ENCODE data around the gene CNGA3.

Gene CNGA3

DNA sequence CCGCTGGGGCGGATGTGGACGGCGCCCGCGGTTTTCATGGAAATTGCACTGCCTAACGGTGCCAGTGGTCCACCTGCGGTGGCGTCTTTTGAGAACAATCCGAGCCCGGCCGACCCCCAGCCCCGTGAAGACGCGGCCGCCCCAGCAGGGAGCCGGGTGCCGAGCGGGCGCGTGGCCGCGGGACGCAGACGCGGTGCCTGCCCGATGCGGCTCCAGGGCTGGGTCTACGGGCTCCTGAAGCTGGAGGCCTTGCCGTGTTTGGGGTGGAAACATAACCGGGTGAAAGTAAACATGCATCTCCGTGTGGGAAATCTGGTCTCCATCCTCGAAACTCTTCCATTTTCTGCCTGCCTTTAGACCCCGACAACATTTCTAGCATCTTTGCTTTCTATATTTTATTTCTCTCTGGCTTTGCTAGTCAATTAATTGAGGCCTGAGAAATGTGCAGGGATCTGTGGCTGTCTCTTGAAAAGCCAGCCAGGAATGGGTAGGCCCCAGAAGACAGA lies 99.0 kb downstream of the CNGA3 start:
- DNase-seq, result peak; percentile 48

DNA sequence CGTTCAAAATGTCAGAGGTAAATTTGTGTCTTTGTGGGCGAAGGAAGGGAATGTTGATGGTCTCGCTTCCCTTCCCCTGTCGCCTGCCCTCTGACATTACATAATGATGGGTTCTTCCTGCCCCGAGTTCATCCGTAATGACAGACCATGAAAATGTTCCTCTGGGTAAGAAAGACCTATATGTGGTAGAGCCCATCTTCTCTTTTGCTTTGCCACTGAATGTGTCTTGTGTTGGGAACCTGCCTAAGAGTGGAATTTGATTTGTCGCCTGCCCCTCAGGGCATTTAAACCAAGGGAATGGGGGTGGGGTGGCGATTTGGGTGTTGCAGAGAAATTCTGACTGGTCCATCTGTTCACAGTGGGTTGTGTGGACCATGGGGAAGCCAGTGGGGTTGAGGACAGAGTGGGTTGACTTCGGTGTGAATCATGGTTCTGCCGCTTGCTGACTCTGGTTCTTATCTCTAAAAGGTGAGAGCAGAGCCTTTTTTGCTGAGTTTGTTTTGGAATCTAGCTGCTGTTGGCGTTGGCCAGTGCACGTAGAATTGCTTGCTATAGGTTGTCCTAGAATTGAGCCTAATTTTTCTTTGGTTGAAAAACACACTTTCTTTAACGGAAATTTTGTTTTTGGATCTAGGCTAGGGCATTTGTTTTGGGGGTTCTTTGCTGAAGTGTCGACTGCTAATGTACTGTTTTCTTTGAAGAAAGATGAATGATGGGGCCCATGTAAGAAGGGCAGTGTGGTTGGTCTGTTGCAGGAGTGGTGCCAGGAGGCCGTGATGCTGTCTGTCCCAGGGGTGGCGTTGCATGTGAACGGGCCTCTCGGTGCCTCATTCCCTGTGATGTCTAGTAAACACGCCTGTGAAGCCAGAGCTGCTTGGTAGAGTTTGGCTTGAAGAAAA lies 99.7 kb downstream of the CNGA3 start:
- peak; percentile 56 for DNase-seq

- peak; percentile 37 for DNase-seq
These were observed 100.6 kb downstream of the CNGA3 start for GRCh38 chr2:98446850-98447249.
